Measurements from ENCODE around the gene GLRA1. TPM values are rescaled to one million over a fixed set of nuclear protein-coding genes. Genes with fewer than 3 reads are reported as not detected.

The GLRA1 gene
- total and polyA plus RNA-seq, 2 of the 4 experiments (the other 2 are of a cell fraction) = not detected

DNA sequence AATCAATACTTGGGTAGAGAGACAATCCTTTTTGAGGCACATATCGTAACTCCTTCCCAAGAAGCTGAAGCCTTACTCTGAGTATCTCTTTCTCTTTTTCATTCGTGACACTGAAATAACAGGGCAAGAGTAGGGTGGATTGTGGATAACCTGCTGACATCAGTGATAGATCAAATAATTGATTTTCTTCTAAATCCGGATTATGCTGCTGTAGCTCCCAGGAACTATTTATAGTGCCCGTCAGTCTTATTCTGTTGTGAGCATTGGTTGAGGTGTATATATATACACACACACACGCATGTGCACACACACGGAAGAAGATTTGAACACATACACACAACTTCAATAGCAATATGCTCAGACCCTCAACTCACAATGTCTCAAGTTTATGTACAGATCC lies 43.2 kb upstream of the GLRA1 start:
- ChIA-PET CTCF (no interaction called here), POLR2A (ENCODE audit: unreplicated experiment) (no interaction called here)
- no peak overlapping the region for H2BK15ac ChIP-seq (ENCODE audit: low read depth, low read length)
- no peak overlapping the region for H4K5ac ChIP-seq (ENCODE audit: low read depth, low read length)
- no CpG with 5 or more reads among the region's 6 CpGs for WGBS, 2 experiments (ENCODE audit: extremely low coverage in 2 of 2, insufficient read length in 1 of 2)
- no peaks in the 10 kb centered on the region for H3K9me3 ChIP-seq (ENCODE audit: control insufficient read depth, insufficient read depth, low read length)
- no peaks in the 10 kb centered on the region for H4K20me1 ChIP-seq (ENCODE audit: insufficient read depth, low read length)
- no peak overlapping the region for H2BK5ac ChIP-seq (ENCODE audit: low read depth, low read length, poor library complexity, severe bottlenecking)
- BruUV-seq (replicated peaks) = no TSS peak
- ATAC-seq (ENCODE audit: low read depth) (no peak), DNase-seq (no peak)
- no peaks in the 10 kb centered on the region for H3K27me3 ChIP-seq (ENCODE audit: control insufficient read depth, insufficient read depth, low read length)
- no peak overlapping the region for H2AFZ ChIP-seq (replicated peaks; ENCODE audit: low read length, poor library complexity)
- no peak overlapping the region for H3K18ac ChIP-seq (ENCODE audit: low read depth, low read length)
- intact Hi-C loops (cut with micrococcal nuclease) (no loop called here), in situ Hi-C loops (cut with MboI; ENCODE audit: low sequenced_read_pairs) (no loop called here), dilution Hi-C loops (cut with HindIII; ENCODE audit: low sequenced_read_pairs, unreplicated experiment) (no loop called here)
- no peak overlapping the region for H3K4me3 ChIP-seq (ENCODE audit: insufficient read depth, low read depth, low read length)
- H3K4ac ChIP-seq (ENCODE audit: low read depth, low read length) = no peak overlapping the region
- TF ChIP-seq CHD1 (IDR thresholded peaks at IDR 0.05; ENCODE audit: low read depth, low read length) = no peak
- TF ChIP-seq FOS (IDR thresholded peaks at IDR 0.05; ENCODE audit: low read depth, low read length) = no peak
- TF ChIP-seq RFX5 (IDR thresholded peaks at IDR 0.05; ENCODE audit: low read depth, low read length) = no peak
- no peak for TF ChIP-seq RCOR1 (IDR thresholded peaks at IDR 0.05; ENCODE audit: insufficient replicate concordance, low read length)
- TF ChIP-seq, protein P1, sequence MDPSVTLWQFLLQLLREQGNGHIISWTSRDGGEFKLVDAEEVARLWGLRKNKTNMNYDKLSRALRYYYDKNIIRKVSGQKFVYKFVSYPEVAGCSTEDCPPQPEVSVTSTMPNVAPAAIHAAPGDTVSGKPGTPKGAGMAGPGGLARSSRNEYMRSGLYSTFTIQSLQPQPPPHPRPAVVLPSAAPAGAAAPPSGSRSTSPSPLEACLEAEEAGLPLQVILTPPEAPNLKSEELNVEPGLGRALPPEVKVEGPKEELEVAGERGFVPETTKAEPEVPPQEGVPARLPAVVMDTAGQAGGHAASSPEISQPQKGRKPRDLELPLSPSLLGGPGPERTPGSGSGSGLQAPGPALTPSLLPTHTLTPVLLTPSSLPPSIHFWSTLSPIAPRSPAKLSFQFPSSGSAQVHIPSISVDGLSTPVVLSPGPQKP (IDR thresholded peaks at IDR 0.05; ENCODE audit: borderline replicate concordance, low read depth, low read length) = no peak
- no peak for TF ChIP-seq MAFK (IDR thresholded peaks at IDR 0.05; ENCODE audit: low read depth, low read length)
- TF ChIP-seq MAZ (IDR thresholded peaks at IDR 0.05; ENCODE audit: borderline replicate concordance, low read depth, low read length) = no peak
- no peak for TF ChIP-seq RAD21 (IDR thresholded peaks at IDR 0.05; ENCODE audit: low read length)
- TF ChIP-seq CEBPB (IDR thresholded peaks at IDR 0.05; ENCODE audit: low read depth, low read length) = no peak
- TF ChIP-seq, protein P2, sequence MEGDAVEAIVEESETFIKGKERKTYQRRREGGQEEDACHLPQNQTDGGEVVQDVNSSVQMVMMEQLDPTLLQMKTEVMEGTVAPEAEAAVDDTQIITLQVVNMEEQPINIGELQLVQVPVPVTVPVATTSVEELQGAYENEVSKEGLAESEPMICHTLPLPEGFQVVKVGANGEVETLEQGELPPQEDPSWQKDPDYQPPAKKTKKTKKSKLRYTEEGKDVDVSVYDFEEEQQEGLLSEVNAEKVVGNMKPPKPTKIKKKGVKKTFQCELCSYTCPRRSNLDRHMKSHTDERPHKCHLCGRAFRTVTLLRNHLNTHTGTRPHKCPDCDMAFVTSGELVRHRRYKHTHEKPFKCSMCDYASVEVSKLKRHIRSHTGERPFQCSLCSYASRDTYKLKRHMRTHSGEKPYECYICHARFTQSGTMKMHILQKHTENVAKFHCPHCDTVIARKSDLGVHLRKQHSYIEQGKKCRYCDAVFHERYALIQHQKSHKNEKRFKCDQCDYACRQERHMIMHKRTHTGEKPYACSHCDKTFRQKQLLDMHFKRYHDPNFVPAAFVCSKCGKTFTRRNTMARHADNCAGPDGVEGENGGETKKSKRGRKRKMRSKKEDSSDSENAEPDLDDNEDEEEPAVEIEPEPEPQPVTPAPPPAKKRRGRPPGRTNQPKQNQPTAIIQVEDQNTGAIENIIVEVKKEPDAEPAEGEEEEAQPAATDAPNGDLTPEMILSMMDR (conservative IDR thresholded peaks at IDR 0.05; ENCODE audit: low read depth, low read length) = no peak
- no peak for TF ChIP-seq BHLHE40 (IDR thresholded peaks at IDR 0.05; ENCODE audit: low read depth, low read length)
- H2AK5ac ChIP-seq (ENCODE audit: low read depth, low read length) = no peak overlapping the region
- H4K8ac ChIP-seq (ENCODE audit: low read depth in 2 of 2, low read length in 2 of 2) = no peak overlapping the region
- no peak overlapping the region for H2BK20ac ChIP-seq (ENCODE audit: low read depth, low read length)
- H3K36me3 ChIP-seq (ENCODE audit: control insufficient read depth, insufficient read depth, low read length) = no peaks in the 10 kb centered on the region
- no peaks in the 10 kb centered on the region for H3K4me1 ChIP-seq (ENCODE audit: control insufficient read depth, insufficient read depth, low read length)
- no peak overlapping the region for H3K9ac ChIP-seq (ENCODE audit: low read depth, low read length)
- H2BK120ac ChIP-seq (ENCODE audit: low read depth, low read length) = no peak overlapping the region
- no peak overlapping the region for H3K56ac ChIP-seq (ENCODE audit: extremely low read depth, insufficient read depth, low read length)
- no peak overlapping the region for H3K14ac ChIP-seq (replicated peaks; ENCODE audit: low read depth, low read length)
- no peak overlapping the region for H2AK9ac ChIP-seq (replicated peaks; ENCODE audit: low read depth, low read length, poor library complexity)
- no peaks in the 10 kb centered on the region for H3K9me1 ChIP-seq (ENCODE audit: insufficient read depth, low read length)
- no peak overlapping the region for H3K4me2 ChIP-seq (ENCODE audit: low read depth, low read length)
- H3K79me1 ChIP-seq (ENCODE audit: low read depth in 1 of 2, low read length in 2 of 2) = no peaks in the 10 kb centered on the region
- no peak overlapping the region for H3K27ac ChIP-seq (ENCODE audit: insufficient read depth, low read length)
- no peak overlapping the region for H4K91ac ChIP-seq (ENCODE audit: insufficient read depth, low read depth, low read length)
- no peak overlapping the region for H3K23ac ChIP-seq (ENCODE audit: low read depth, low read length)
